Spleen (tissue), 11 donors: Measurements from ENCODE around the gene SLC48A1. TPM values are rescaled to one million over a fixed set of nuclear protein-coding genes. Genes with fewer than 3 reads are reported as not detected.

Source experiments
- DNase-seq: peaks from one replicate; pipeline ENCODE4 v3.0.0-alpha.2; 2020
- H3K27ac ChIP-seq, 8 donors: fragments of 200-600 bp; sonication (generic) in 7 of 8; 1 replicate in 4 of 8; 2 replicates in 4 of 8; pipeline versions ENCODE4 v1.5.0 to v1.8.0; 2016 to 2021; ENCODE audit warnings: inconsistent platforms in 4 of 8, mild to moderate bottlenecking in 4 of 8, moderate library complexity in 1 of 8
- H3K27me3 ChIP-seq, 7 donors: fragments of 200-600 bp; sonication (generic) in 6 of 7; replicated peaks in 1 of 7; 1 replicate in 4 of 7; 2 replicates in 3 of 7; pipeline versions ENCODE4 v1.5.0 to v1.8.0; 2016 to 2021; ENCODE audit warnings: inconsistent platforms in 3 of 7, mild to moderate bottlenecking in 1 of 7
- H3K36me3 ChIP-seq, 6 donors: fragments of 200-600 bp; sonication (generic) in 5 of 6; 1 replicate in 4 of 6; 2 replicates in 2 of 6; pipeline versions ENCODE4 v1.5.0 to v1.8.0; 2016 to 2021; ENCODE audit warnings: inconsistent platforms in 2 of 6
- H3K4me1 ChIP-seq, 6 donors: fragments of 200-600 bp; sonication (generic) in 5 of 6; 1 replicate in 3 of 6; 2 replicates in 3 of 6; pipeline versions ENCODE4 v1.5.0 to v1.8.0; 2016 to 2021; ENCODE audit warnings: inconsistent platforms in 3 of 6
- H3K4me3 ChIP-seq, 8 donors: fragments of 200-600 bp; sonication (generic) in 7 of 8; 1 replicate in 4 of 8; 2 replicates in 4 of 8; pipeline versions ENCODE4 v1.5.0 to v1.8.0; 2016 to 2021; ENCODE audit warnings: inconsistent platforms in 4 of 8, mild to moderate bottlenecking in 4 of 8, moderate library complexity in 2 of 8
- H3K9me3 ChIP-seq, 8 donors: fragments of 200-600 bp; sonication (generic) in 7 of 8; 1 replicate in 4 of 8; 2 replicates in 4 of 8; pipeline versions ENCODE4 v1.5.0 to v1.8.0; 2016 to 2021; ENCODE audit warnings: inconsistent platforms in 4 of 8
- POLR2A ChIP-seq, 3 donors: fragments of 450-650 bp; IDR thresholded peaks; one replicate each; pipeline ENCODE4 v1.5.1; 2017; ENCODE audit warnings: antibody characterized with exemption in 3 of 3, mild to moderate bottlenecking in 1 of 3
- POLR2AphosphoS5 ChIP-seq, 3 donors: sonication (generic); formaldehyde crosslinking; IDR thresholded peaks; one replicate each; pipeline ENCODE4 v1.5.1; 2017; ENCODE audit warnings: antibody characterized with exemption in 3 of 3
- WGBS, 5 donors: extraction: QIAGEN DNeasy Blood & Tissue Kit in 3 of 5; methylation state at CpG; one replicate each; pipeline versions ENCODE4 v1.1.5 to v1.1.7; 2013 to 2018; 5-methylcytosine and 5-hydroxymethylcytosine counted together
- intact Hi-C: fragments of 100-400 bp; cut with DNase I; formaldehyde crosslinking; loops from one replicate; pipeline ENCODE4 v1.15.0; 2023; ENCODE audit warnings: low total_unique reads
- polyA plus RNA-seq, 3 donors: library from polyadenylated mRNA; stranded (reverse); fragments of 200-250 nt; gene quantifications; one replicate each; pipeline ENCODE4 v1.2.1, GENCODE V29; 2013
- total RNA-seq, 7 donors: library from RNA; depleted of rRNA in 3 of 7; stranded (reverse); fragments of >200 nt in 3 of 7; fragmentation: NEBNext Ultra II Directional in 4 of 7; extraction: Animal tissue kit (Norgen Biotek cat#: 25700) in 4 of 7; gene quantifications; one replicate each; pipeline versions ENCODE4 v1.1.0 to v1.2.1, GENCODE V29; 2016 to 2021
- TF ChIP-seq, protein P1 (sequence below), 11 experiments: fragments of 200-600 bp in 7 of 11; fragments of 450-650 bp in 4 of 11; sonication (generic) in 4 of 11; IDR thresholded peaks in 8 of 11; conservative IDR thresholded peaks in 3 of 11; 1 replicate in 7 of 11; 2 replicates in 4 of 11; pipeline versions ENCODE4 v1.4.0 to v1.8.0; 2016 to 2021; ENCODE audit warnings: antibody characterized with exemption in 11 of 11, inconsistent platforms in 4 of 11, mild to moderate bottlenecking in 1 of 11
- donor health status: healthy with polysubstance abuse.
- donor health status: DM: no; HTN: no; CAD: no; lungs with moderate emphysema.
- donor health status: DM: no; HTN: no; CAD: no.
- donor health status: Bipolar disorder and iron deficiency.
- donor health status: healthy.
- donor health status: DM: no; HTN: no; CAD: no.
- donor health status: DM: yes; HTN: yes; CAD: no.

The SLC48A1 gene
- total and polyA plus RNA-seq, 10 donors: 8.4 to 66.4 (median 38.0) TPM

DNA sequence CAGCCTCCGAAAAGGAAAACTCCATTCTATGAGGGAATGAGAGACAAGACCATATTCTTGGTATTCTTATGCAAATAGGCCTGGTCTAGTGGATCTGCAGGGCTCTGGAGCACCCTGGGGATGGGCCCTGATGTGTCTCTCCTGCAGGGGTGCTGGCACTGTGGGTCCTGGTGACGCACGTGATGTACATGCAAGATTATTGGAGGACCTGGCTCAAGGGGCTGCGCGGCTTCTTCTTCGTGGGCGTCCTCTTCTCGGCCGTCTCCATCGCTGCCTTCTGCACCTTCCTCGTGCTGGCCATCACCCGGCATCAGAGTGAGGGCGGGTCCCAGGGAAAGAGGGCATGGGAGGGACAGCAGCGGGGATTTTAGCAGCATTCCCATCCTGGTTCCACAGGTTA lies 5.8 kb downstream of the SLC48A1 start:
- 70 to 78% (median 77%) methylated on average over 14 of the region's 14 CpGs for WGBS, 5 donors
- peaks cover 25 to 79% (median 69%) of the 10 kb centered on the region in 6 donors for H3K4me1 ChIP-seq
- peak; percentile 80 for DNase-seq
- H3K27ac ChIP-seq: peak overlapping the region in 1 of 8 donors; percentile 48
- H3K9me3 ChIP-seq: no peaks in the 10 kb centered on the region
- intact Hi-C loops: no loop called here
- H3K4me3 ChIP-seq: no peak overlapping the region
- H3K36me3 ChIP-seq: peaks cover 0 to 41% (median 23%) of the 10 kb centered on the region in 6 donors
- no peaks in the 10 kb centered on the region for H3K27me3 ChIP-seq
- TF ChIP-seq POLR2AphosphoS5 (IDR thresholded peaks at IDR 0.05) (peak in 1 of 3 donors; percentile 55), POLR2A (IDR thresholded peaks at IDR 0.05) (no peak)
- TF ChIP-seq, protein P1, sequence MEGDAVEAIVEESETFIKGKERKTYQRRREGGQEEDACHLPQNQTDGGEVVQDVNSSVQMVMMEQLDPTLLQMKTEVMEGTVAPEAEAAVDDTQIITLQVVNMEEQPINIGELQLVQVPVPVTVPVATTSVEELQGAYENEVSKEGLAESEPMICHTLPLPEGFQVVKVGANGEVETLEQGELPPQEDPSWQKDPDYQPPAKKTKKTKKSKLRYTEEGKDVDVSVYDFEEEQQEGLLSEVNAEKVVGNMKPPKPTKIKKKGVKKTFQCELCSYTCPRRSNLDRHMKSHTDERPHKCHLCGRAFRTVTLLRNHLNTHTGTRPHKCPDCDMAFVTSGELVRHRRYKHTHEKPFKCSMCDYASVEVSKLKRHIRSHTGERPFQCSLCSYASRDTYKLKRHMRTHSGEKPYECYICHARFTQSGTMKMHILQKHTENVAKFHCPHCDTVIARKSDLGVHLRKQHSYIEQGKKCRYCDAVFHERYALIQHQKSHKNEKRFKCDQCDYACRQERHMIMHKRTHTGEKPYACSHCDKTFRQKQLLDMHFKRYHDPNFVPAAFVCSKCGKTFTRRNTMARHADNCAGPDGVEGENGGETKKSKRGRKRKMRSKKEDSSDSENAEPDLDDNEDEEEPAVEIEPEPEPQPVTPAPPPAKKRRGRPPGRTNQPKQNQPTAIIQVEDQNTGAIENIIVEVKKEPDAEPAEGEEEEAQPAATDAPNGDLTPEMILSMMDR (IDR thresholded peaks at IDR 0.05 in 8 of 11, conservative IDR thresholded peaks at IDR 0.05 in 3 of 11): no peak

DNA sequence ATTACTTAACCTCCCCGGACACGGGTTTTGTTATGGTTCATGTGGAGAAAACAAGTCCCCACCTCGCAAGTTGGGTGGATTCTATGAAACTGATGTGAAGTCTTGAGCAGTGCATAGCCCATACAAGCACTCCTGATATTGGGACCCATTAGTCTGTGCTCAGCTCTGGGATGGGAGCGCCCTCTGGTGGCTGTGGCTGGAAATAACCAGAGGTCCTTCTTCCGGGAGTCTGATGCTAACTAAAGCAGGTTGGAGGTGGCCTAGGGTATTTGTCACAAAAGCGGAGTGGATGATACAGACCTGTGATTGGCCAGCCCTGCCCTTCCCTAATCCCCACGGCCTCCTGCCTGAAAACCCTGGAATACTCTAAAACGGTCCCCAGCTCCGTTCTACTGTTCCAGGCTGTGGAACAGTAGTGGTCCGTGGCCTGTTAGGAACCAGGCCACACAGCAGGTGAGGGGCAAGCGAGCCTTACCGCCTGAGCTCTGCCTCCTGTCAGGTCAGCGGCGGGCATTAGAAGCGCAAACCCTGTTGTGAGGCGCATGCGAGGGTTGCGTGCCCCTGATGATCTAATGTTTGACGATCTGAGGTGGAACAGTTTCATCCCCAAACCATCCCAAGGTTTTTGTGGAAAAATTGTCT lies 6.4 kb downstream of the SLC48A1 start:
- Histone ChIP-seq H3K4me1 (peaks cover 21 to 74% (median 64%) of the 10 kb centered on the region in 6 donors), H3K27me3 (no peaks in the 10 kb centered on the region), H3K9me3 (no peaks in the 10 kb centered on the region), H3K36me3 (peaks cover 0 to 46% (median 28%) of the 10 kb centered on the region in 6 donors), H3K27ac (peak overlapping the region in 3 of 8 donors; percentile 21 to 48 (median 42)), H3K4me3 (no peak overlapping the region)
- TF ChIP-seq POLR2AphosphoS5 (IDR thresholded peaks at IDR 0.05): peak; percentile 58 to 81 (median 62)
- TF ChIP-seq, protein P1 (IDR thresholded peaks at IDR 0.05 in 8 of 11, conservative IDR thresholded peaks at IDR 0.05 in 3 of 11): peak; percentile 87 to 96 (median 94)
- no peak for TF ChIP-seq POLR2A (IDR thresholded peaks at IDR 0.05)
- intact Hi-C loops: no loop called here
- 31 to 50% (median 45%) methylated on average over 16 to 19 of the region's 19 CpGs for WGBS, 5 donors
- DNase-seq: peak; percentile 96

DNA sequence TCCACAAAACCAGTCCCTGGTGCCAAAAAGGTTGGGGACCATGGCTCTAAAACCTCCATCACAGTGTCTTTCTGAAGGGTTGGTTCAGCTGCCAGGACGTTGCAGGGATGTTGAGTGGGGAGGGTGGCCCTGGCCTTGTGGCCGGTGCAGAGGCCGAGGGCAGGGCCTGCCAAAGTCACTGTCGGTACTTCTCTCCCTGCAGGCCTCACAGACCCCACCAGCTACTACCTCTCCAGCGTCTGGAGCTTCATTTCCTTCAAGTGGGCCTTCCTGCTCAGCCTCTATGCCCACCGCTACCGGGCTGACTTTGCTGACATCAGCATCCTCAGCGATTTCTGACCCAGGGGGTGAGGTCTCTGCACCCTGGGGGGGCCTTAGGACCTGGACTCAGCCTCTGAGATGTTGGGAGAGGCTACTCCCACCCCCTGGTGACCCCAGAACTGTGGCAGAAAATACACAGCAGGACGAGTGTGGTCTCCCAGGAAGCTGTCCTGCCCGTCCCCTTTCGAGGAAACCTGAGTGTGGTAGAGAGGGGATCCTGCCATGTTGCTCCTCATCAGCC lies 7.0 kb downstream of the SLC48A1 start:
- Histone ChIP-seq H3K36me3 (peaks cover 0 to 52% (median 34%) of the 10 kb centered on the region in 6 donors), H3K4me3 (no peak overlapping the region), H3K27me3 (no peaks in the 10 kb centered on the region), H3K27ac (peak overlapping the region in 4 of 8 donors; percentile 21 to 48 (median 32)), H3K9me3 (no peaks in the 10 kb centered on the region), H3K4me1 (peaks cover 21 to 68% (median 58%) of the 10 kb centered on the region in 6 donors)
- peak; percentile 49 for DNase-seq
- intact Hi-C loops: no loop called here
- TF ChIP-seq, protein P1 (IDR thresholded peaks at IDR 0.05 in 8 of 11, conservative IDR thresholded peaks at IDR 0.05 in 3 of 11): no peak
- TF ChIP-seq POLR2A (IDR thresholded peaks at IDR 0.05) (no peak), POLR2AphosphoS5 (IDR thresholded peaks at IDR 0.05) (peak in 1 of 3 donors; percentile 57)
- 62 to 82% (median 68%) methylated on average over 9 to 11 of the region's 11 CpGs for WGBS, 5 donors
